EH (cell line): ENCODE data around the gene TBCCD1.
"Not testable (repeated sequence)": the region's sequence is repeated elsewhere in the genome, so short reads cannot be mapped to it uniquely, and the experiment has no call there.

Experiments
- DNase-seq: peaks from one replicate; pipeline ENCODE4 v3.0.0-alpha.2; 2015; ENCODE audit warnings: low read depth

Gene TBCCD1

DNA sequence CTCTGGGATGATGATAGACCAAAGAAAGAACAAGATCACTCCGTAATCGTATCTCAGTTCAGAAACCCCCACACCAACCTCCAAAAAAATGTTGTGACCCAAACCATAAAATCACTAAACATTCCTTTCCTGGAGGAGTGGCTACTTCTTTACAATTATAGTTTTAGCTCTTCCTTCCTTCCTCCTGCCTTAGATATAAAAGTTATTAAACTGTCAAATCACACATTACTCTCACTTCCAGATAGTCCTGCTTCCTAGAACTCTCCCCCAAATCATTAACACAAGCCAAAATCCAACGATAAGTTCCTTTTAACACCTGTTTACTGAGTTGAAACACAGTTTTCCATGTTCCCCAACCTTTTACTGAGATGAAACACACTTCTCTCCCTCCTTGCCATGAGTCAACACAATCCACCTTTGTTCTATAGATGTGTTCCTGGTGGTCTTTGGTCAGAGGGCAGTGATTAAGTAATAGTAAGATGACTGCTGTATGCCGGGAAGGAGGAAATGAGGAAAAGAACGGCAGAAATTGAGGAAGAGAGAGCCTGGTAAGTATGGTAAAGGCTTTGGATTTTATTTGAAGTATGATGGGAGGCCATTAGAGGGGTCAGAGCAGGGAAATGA is 14.6 kb downstream of the TBCCD1 start:
- DNase-seq = no peak

DNA sequence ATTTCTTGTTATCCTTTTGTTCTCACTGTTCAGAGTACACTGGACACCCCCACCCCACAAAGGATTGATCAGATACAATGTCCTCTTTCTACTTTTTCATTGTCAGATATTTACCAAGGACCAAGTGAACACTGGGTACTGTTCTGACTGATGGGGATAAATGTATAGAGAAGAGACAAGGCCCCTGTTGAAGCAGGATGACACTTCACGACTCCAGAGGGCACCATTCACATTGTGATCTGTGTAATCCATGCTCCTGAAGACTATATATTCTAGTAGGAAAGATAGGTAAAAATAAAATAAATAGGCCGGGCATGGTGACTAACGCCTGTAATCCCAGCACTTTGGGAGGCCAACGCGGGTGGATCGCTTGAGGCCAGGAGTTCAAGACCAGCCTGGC is 15.8 kb downstream of the TBCCD1 start:
- no peak for DNase-seq

GRCh38 chr3:186549497-186549896 is 17.6 kb downstream of the TBCCD1 start:
- DNase-seq = no peak

DNA sequence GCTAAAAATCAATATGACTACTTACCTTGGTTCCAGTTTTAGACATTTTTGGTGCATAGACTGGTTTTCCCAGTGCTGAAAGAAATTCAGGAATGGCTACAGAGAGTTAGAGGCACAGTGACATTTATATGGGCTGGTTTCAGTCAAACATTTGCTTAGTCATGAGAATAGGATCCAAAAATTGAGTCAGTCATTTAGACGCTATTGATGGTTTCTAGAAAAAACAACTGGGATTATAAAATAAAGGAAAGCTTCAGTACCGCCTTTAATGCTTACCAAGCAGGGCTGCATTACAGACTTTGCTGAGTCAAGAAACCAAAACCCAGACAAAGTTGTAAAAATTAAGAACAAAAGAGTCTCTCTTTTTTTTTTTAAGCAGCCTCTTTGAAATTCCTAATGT is 22.9 kb downstream of the TBCCD1 start, which contains the start of gene CRYGS:
TSS of gene CRYGS (minus strand) at position 100 of the 400 bp plus-strand sequence. CDS start at position 46, 54 bp downstream.
- DNase-seq = peak; percentile 8

DNA sequence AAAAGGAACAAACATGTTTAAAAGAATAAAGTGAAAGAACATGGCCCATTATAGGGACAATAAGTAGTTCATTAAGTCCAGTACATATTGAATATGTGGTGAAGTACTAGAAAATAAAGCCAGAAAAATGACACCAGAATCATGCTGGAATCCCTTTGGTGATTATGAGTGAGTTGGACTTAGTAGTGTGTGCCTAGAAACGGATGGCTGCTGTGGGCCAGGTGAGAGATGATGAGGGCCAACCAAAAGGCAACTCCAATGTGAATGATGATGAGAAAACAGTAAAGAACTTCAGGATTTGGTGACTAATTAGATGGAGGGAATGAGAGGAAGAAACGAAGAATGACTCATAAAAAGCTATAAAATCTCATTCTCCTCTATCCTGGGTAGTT is 26.3 kb downstream of the TBCCD1 start:
- DNase-seq = peak; percentile 62

GRCh38 chr3:186540221-186540834 is 26.8 kb downstream of the TBCCD1 start:
- DNase-seq = peak; percentile 78

DNA sequence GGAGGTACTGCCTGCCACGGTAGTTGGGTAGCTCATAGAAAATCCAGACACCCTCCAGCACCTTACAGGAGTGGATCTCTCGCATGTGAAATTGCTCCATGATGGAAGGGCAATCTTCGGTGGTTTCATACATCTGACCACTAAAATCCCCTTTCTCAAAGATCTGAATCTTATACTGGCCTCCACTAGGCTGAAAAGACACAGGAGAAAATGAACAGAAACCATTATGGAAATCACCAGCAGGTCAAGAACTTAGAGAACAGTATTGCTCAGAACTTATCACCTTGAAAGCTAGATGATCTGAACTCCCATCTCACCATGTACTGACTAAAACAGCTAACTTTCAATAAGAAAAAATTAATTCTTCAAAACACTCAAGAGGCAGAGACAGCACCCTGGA is 28.4 kb downstream of the TBCCD1 start:
- DNase-seq = no peak

- peak; percentile 55 for DNase-seq
These were observed 30.0 kb downstream of the TBCCD1 start for GRCh38 chr3:186536883-186537844.

DNA sequence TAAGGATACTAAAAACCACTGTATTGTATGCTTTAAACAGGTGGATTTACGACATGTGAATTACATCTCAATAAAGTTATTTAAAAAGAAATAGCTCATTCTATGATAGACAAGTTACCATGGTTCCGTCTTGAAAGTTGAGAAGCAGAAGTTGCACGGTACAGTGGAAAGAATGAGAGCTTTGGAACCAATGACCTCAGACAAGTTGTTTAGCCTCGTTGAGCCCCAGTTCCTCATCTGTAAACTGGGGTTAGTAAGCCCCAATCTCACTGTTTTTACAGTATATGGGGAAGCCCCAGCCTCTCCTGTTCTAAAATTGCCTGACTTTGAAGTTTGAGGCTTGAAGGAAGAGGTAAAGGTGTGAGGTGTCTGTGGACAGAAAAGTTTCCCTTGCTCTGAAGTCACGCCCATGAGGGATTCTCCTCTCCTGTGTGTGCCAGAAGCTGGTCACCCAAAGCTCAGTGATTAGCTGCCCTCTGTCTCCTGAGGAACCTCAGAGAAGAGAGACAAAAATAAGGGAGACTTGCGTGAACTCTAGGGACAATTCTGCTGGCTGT is 32.9 kb downstream of the TBCCD1 start:
- no peak for DNase-seq

DNA sequence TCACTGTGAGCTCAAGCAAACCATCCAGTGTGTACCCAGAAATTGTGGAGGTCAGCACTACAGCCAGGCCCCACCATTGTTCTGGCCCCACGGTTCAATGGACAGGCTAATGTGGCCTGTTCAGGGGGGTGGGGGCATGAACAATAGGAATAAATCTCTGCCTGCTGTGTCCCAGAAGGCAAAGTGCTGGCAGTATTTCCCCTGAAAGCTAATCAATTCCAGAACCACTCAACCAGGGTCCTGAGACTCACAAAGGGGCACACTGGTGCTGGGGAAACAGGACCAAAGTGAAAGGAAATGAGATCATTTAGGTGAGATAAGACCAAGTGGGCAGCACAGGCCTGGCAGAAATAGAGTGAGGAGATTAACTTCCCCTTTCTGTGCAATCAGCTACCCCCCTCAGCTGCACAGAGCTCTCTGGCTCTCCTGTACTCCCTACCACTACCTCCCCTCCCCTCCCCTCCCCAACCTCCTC is 34.5 kb downstream of the TBCCD1 start:
- DNase-seq = no peak

- DNase-seq = not testable (repeated sequence)
These were observed 35.4 kb downstream of the TBCCD1 start for GRCh38 chr3:186531694-186532093.

- DNase-seq = peak; percentile 8
These were observed 36.7 kb downstream of the TBCCD1 start for GRCh38 chr3:186530415-186530814.

- DNase-seq = no peak
These were observed 37.7 kb downstream of the TBCCD1 start for GRCh38 chr3:186529201-186529999.

GRCh38 chr3:186526256-186526606 is 40.9 kb downstream of the TBCCD1 start:
- no peak for DNase-seq

DNA sequence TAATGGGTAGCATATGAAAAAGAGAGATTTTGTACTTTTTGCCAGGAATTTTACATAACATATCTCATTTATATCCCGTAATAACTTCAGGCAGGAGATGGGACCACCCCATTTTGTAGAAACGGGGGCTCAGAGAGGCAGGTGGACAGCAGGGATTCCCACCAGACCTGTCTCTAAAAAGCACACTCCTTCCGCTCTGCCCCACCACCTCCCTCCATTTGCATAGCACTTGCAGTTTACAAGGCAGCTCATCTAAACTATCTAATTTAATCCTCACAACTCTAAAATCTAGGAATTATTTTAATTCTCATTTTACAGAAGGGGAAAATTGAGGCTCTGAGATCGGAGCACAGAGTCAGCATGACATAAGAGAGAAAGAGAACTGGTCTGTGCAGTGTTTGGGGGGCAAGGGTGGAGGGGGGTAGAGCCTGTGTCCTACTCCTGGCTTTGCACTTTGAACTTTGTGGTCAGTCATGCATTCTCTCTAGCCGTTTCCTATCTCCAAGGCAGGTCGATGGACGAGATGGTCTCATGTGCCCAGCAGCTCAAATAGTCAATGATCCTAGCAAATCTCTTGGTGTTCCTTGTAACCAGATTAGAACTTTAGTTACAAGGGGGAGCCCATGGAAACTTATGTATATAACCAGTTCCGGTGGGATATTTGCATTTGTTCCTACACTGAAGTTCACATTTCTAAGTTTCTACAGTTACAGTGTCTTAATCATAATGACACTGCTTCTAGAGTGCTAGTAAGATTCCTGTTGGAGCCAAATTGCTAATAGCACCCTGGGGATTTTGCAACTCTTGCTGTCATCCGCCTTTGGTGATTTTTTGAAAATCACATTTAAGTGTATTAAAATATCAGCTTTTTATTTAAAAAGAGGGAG is 41.5 kb downstream of the TBCCD1 start:
- DNase-seq = no peak

DNA sequence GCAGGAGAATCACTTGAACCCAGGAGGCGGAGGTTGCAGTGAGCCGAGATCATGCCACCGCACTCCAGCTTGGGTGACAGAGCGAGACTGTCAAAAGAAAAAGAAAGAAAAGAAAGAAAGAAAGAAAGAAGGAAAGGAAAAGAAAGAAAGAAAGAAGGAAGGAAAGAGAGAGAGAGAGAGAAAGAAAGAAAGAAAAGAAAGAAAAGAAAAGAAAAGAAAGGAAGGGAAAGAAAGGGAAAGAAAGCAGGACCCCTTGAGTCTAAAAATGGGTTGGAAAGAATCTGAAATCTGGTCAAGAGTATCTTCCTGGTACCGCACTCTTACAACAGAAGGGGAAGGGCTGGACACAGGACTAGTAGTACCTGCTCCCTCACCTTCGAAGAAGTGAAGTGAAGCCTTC is 42.5 kb downstream of the TBCCD1 start:
- DNase-seq = no peak

- no peak for DNase-seq
These were observed 43.7 kb downstream of the TBCCD1 start for GRCh38 chr3:186523434-186523833.

DNA sequence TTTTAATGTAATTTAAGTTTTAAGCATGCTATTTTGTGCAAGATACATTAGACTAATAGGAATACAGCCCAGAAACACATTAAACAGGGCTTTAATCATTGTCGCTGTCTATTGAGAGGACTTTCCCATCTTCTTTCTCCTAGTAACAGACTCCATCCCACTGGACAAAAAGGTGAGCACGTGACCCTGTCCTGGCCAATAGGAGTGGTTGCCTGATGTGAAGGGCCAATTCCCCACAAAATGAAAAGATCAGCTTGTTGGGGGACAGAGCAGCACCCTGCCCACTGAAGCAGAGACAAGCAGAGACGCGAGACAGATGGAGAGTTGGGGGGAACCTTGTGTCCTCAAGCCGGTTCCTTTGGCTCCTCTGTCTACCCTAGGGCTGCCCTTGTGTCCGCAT is 44.1 kb downstream of the TBCCD1 start:
- DNase-seq = no peak

DNA sequence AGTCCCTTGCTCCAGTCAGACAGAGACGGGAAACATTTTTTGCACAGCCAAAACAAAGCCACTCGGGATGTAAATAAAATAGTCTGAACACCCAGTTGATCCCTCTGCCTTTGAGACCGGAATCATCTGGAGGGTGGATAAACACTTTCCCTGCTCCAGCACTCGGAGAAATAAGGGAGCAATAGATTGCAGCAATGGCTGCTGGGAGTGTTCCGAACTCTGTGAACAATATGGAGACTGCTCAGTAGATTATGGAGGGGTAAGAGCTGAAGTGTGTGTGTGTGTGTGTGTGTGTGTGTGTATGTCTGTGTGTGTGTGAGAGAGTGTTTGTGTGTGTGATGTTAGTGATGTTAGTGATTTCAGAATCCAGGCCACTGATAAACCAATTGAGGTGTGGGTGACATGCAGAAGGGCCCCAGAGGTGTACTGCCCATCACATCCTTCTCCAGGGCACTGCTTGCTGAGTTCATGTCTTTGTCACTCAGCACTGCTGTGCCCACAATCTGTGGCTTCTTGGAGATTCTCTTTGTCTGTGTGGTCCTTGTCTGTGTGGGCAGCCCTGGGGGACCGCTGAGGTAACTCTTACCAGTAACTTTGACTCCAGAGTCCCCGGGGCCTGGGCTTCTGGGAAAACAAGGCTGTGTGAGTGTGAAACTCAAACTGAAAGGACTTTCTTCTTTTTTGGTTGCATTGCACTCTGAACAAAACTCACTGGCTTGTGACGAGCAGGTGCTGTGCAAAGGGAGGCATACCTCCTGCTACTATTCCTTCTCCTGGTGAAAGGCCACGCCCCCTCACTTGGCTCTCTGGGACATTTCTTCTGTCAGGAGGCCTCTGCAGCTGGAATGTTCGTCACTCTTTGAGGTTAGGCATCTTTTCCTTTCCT is 45.9 kb downstream of the TBCCD1 start:
- no peak for DNase-seq

DNA sequence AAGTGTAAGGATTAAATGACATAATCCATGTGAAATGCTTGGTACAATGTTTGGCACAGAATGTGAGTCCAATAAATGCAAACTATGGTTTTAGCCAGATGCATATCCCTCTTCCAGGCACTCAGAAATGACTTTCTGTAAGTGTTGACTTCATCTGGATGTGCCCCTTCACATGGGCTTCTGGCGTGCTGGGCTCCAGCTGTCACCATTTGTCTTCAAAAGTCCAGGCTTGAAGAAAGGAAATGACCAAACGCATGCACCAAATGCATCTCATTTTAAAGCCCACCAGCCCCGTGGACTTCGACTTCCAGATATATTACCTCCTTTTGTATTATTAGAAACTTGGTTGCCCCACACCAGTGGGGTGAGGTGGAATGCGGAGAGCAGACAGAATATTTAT is 46.7 kb downstream of the TBCCD1 start:
- no peak for DNase-seq
